Thoracic aorta (tissue), 2 donors: ENCODE results near the gene ESF1. TPM values are rescaled to one million over a fixed set of nuclear protein-coding genes. Genes with fewer than 3 reads are reported as not detected.

Experiments used
- ATAC-seq: fragments of 150-250 bp; one replicate; pipeline ENCODE4 v1.8.0; 2017; ENCODE audit warnings: low read depth; ENCODE audit not compliant: insufficient number of reproducible peaks, low FRiP score
- DNase-seq: peaks from one replicate; pipeline ENCODE4 v3.0.0-alpha.2; 2020; ENCODE audit warnings: low spot score
- H3K27ac ChIP-seq, 2 donors: fragments of 200-600 bp; sonication (generic); 1 replicate in 1 of 2; 2 replicates in 1 of 2; pipeline ENCODE4 v1.5.1; 2016; ENCODE audit warnings: mild to moderate bottlenecking in 2 of 2, moderate library complexity in 2 of 2
- H3K27me3 ChIP-seq: fragments of 200-600 bp; sonication (generic); replicated peaks from 2 replicates; pipeline ENCODE4 v1.6.0; 2016; ENCODE audit warnings: mild to moderate bottlenecking; ENCODE audit not compliant: insufficient read depth
- H3K36me3 ChIP-seq: fragments of 200-600 bp; sonication (generic); one replicate; pipeline ENCODE4 v1.5.1; 2016
- H3K4me1 ChIP-seq, 2 donors: fragments of 200-600 bp; sonication (generic); 1 replicate in 1 of 2; 2 replicates in 1 of 2; pipeline versions ENCODE4 v1.5.1 to v1.6.0; 2016; ENCODE audit warnings: low read depth in 2 of 2, mild to moderate bottlenecking in 1 of 2; ENCODE audit not compliant: control insufficient read depth in 1 of 2
- H3K4me3 ChIP-seq: fragments of 200-600 bp; sonication (generic); 2 replicates; pipeline ENCODE4 v1.5.1; 2016; ENCODE audit warnings: mild to moderate bottlenecking
- H3K9me3 ChIP-seq: fragments of 200-600 bp; sonication (generic); 2 replicates; pipeline ENCODE4 v1.5.1; 2016
- total RNA-seq, 2 donors: library from RNA; depleted of rRNA; stranded (reverse); fragments of >200 nt; gene quantifications; one replicate each; pipeline versions ENCODE4 v1.1.0 to v1.2.3, GENCODE V29; 2016
- TF ChIP-seq, protein P1 (sequence below): fragments of 200-600 bp; sonication (generic); IDR thresholded peaks from one replicate; pipeline ENCODE4 v1.5.1; 2019; ENCODE audit warnings: antibody characterized with exemption

ESF1 gene
- total RNA-seq, 2 donors from 2014 or later, result 9.2 to 22.8 TPM

DNA sequence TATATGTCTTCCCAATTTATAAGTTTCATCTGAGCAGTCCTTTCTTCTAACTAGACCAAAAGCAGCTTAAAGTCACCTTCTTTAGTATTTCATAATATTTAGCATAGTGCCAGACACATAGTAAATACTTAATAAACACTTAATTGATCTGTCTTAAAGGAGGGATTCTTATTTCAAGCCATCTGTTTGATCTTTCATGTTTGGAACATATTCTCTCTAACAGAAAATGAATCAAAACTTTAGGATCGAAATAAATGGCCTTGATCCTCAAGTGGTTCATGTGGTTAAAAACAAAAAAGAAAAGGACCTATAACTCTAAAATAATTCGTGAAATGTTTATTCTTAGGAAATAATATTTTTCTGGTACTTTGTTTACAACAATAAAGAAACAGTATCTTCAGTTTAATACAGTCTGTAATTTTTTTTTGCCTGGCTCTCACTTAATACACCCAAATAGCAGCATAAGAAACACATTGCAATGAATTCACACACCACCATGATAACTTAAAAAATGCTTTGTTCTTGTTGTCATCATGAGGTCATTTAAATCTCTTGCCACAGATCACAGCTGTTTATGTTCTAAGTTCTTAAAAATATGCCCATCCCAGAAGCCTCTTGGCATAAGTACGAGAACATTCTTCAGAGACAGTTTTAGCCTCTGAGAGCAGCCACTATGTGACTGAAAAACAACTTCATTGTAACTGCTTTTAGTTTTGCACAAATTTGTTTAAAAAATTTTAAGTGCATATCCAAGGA is 48.1 kb downstream of the ESF1 start:
- Histone ChIP-seq H3K4me1 (peaks cover 14 to 36% of the 10 kb centered on the region in 2 donors), H3K27me3 (no peaks in the 10 kb centered on the region), H3K9me3 (no peaks in the 10 kb centered on the region), H3K4me3 (no peak overlapping the region), H3K36me3 (peaks cover 3% of the 10 kb centered on the region), H3K27ac (peak overlapping the region; percentile 75 to 86)
- ATAC-seq, result peak; percentile 73
- DNase-seq, result no peak
- TF ChIP-seq, protein P1, sequence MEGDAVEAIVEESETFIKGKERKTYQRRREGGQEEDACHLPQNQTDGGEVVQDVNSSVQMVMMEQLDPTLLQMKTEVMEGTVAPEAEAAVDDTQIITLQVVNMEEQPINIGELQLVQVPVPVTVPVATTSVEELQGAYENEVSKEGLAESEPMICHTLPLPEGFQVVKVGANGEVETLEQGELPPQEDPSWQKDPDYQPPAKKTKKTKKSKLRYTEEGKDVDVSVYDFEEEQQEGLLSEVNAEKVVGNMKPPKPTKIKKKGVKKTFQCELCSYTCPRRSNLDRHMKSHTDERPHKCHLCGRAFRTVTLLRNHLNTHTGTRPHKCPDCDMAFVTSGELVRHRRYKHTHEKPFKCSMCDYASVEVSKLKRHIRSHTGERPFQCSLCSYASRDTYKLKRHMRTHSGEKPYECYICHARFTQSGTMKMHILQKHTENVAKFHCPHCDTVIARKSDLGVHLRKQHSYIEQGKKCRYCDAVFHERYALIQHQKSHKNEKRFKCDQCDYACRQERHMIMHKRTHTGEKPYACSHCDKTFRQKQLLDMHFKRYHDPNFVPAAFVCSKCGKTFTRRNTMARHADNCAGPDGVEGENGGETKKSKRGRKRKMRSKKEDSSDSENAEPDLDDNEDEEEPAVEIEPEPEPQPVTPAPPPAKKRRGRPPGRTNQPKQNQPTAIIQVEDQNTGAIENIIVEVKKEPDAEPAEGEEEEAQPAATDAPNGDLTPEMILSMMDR, result no peak

DNA sequence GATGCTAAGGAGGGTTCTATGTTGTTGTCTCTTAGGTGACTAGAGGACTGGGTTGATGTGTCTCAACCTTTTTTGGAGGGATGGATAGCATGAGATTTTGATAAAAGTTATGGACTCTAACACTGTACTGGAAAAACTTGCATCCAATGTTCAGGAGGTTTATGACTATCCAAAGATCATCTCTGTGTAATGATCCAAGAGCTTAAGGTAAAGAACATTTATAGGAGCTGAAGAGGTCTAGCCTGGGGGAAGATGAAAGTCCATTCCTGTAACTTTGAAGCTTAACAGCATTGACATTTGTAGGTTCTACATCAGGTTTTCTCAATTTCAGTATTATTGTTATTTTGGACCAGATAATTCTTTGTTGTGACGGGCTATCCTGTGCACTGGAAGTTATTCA is 48.9 kb downstream of the ESF1 start:
- Histone ChIP-seq H3K4me3 (no peak overlapping the region), H3K36me3 (peaks cover 3% of the 10 kb centered on the region), H3K4me1 (peaks cover 14 to 36% of the 10 kb centered on the region in 2 donors), H3K27ac (peak overlapping the region; percentile 57 to 86), H3K27me3 (no peaks in the 10 kb centered on the region), H3K9me3 (no peaks in the 10 kb centered on the region)
- ATAC-seq (no peak), DNase-seq (no peak)
- TF ChIP-seq, protein P1, result no peak

DNA sequence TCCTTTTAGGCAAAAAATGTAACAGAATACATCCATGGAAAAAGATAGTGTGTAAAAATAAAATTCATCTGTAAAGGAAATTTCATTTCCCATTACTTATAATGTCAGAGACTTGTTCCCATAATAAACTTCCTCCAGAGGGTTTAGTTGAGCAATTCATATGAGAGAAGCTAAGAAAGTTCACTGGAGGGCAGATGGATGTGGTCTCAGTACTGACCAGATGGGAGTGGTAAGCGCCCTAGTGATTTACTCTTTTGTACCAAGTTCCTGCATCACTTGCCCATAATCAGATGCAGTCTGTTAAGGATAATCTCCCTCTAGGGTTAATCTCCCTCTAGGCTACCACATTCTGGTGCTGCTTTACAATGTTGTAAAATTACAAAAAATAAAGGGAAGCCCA is 61.7 kb downstream of the ESF1 start:
- ATAC-seq (no peak), DNase-seq (no peak)
- no peak overlapping the region for H3K4me3 ChIP-seq
- H3K4me1 ChIP-seq, result peaks cover 0 to 9% of the 10 kb centered on the region in 2 donors
- no peak overlapping the region for H3K27ac ChIP-seq
- H3K36me3 ChIP-seq, result no peaks in the 10 kb centered on the region
- no peaks in the 10 kb centered on the region for H3K9me3 ChIP-seq
- TF ChIP-seq, protein P1, result no peak
- no peaks in the 10 kb centered on the region for H3K27me3 ChIP-seq

DNA sequence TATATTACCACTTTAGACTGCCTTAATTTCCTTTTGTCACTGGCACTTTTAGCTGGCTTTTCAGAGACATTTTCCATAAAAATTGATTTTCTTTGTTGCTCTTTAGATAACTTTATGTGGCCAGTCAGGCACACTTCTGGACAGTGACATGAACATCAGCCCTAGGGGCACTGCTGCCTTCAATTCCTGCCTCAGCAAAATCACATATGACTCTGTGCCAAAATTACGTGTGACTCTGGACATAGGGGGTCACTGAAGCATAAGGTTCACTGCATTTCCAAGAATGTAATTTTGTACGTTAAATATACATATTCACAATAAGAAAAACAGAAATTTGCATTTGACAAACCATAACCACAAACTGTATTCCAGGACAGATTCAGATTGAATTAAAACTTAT is 66.5 kb downstream of the ESF1 start:
- H3K9me3 ChIP-seq, result no peaks in the 10 kb centered on the region
- DNase-seq (no peak), ATAC-seq (no peak)
- peaks cover 0 to 3% of the 10 kb centered on the region in 2 donors for H3K4me1 ChIP-seq
- H3K27ac ChIP-seq, result no peak overlapping the region
- TF ChIP-seq, protein P1, result no peak
- no peak overlapping the region for H3K4me3 ChIP-seq
- H3K27me3 ChIP-seq, result no peaks in the 10 kb centered on the region
- H3K36me3 ChIP-seq, result peaks cover 9% of the 10 kb centered on the region

- no peaks in the 10 kb centered on the region for H3K27me3 ChIP-seq
- H3K9me3 ChIP-seq, result no peaks in the 10 kb centered on the region
- H3K27ac ChIP-seq, result no peak overlapping the region
- TF ChIP-seq, protein P1, result no peak
- no peak overlapping the region for H3K4me3 ChIP-seq
- ATAC-seq (no peak), DNase-seq (no peak)
- H3K4me1 ChIP-seq, result no peaks in the 10 kb centered on the region
- H3K36me3 ChIP-seq, result peaks cover 9% of the 10 kb centered on the region
These were observed 67.1 kb downstream of the ESF1 start for GRCh38 chr20:13717631-13718044.
